GM20431 (cell line): ENCODE measurements around the gene EYS.

Experiments
- in situ Hi-C: fragments of 300-500 bp; cut with MseI, MboI; formaldehyde crosslinking; loops from one replicate; pipeline ENCODE4 v1.15.0; 2020; ENCODE audit warnings: low sequenced_read_pairs; ENCODE audit not compliant: unreplicated experiment

Gene EYS

DNA sequence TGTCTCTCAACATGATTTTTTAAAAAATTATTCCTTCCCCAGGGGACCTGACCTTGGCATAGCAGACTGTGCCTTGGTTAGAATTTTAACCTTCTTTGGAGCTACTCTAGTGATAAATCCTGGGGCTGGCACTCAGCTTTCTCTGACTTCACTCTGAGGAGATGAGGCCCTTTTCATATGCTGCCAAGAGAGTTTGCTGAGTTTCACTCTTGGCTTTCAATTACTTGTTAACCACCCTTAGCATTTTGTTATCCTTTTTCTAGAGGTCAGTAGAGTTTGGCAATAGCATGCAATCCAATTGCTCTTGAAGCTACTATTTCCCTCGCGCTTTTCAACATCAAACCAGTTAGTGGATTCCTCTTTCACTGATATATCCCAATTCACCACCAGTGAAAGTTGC, 920.3 kb downstream of the EYS start:
- in situ Hi-C loops = no loop called here

DNA sequence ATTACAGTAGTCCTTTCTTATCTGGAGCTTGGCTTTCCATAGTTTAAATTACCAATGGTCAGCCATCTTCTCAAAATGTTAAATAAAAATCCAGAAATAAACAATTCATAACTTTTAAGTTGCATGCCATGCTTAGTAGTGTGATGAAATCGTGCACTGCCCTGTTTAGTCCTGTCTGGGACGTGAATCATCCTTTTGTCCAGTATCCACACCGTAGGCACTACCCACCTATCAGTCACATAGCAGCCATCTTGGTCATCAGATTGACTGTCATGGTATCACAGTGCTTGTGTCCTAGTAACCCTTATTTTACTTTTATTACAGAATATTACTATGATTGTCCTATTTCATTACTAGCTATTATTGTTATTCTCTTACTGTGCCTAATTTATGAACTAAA, 924.1 kb downstream of the EYS start:
- in situ Hi-C loops = no loop called here

DNA sequence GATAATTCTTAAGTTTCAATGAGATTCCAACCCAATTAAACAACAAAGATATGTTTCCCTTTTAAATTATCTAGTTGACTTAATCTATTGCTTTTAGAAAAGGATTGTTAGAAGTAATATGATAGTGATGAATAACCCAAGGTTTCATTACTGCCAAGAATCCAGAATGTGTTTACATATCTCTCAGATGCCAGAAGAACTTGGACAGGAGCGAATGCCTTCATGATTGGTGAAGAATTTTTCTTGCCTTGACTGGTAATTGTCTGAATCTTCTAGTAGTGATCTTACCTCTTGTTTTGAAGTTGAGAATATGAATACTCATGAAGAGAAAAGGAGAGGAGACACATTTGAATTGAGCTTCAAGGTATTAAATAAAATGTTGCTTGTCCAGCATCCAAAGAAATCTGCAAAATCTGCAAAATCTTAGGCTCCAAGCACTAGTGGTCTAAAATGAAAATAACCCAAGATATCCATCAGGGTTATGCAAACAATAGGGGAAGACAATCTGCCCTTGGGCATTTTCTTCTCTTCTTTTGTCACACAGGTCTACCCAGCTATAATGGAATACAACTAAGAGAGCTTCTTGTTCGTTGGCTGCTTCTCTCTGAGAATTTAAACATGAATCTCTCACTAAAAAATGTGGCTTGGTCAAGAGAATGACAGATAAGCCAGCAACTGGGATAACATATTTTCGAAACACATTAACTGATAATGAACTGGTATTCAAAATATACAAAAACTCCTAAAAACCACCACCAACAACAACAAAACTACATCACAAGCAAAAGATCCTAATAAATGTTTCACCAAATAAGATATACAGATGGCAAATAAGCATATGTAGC, 928.9 kb downstream of the EYS start:
- in situ Hi-C loops = no loop called here

DNA sequence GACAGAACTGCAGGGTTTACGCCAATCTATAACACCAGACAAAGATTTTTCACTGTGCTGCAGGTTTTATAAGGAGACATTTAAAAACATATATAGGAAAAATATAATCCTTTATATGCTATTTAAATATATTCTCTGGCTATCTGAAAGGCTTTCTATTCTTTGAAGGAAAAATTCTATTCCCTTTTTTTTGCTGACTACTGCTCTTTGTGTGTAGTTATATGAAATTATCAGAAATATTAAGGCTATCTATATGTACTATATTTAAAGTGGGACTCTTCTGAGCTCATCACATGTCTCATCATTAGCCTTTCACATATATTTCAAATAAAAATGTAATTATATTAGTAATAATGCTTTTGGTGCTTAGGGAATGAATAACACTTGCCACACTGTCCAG, 930.7 kb downstream of the EYS start:
- in situ Hi-C loops = no loop called here

DNA sequence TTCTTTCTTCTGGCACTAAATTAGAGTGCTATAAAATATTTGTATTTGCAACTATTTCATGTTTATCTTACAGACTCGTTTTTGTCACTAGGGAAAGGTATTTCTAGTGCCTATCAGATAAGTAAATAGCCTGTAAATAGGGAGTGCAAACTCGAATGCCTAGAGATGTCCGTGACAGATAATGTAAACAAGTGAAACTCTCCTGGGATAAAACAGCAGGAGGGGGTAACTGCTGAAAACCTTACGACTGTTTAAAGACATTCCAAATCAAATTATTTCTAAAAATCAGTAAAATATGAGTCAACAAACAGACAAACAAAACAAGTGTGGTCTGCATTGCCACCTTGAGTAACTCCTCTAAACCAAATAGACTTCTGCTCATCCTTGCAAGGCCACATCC, 932.1 kb downstream of the EYS start:
- in situ Hi-C loops = no loop called here

GRCh38 chr6:64750910-64751309, 956.1 kb downstream of the EYS start:
- in situ Hi-C loops = no loop called here

DNA sequence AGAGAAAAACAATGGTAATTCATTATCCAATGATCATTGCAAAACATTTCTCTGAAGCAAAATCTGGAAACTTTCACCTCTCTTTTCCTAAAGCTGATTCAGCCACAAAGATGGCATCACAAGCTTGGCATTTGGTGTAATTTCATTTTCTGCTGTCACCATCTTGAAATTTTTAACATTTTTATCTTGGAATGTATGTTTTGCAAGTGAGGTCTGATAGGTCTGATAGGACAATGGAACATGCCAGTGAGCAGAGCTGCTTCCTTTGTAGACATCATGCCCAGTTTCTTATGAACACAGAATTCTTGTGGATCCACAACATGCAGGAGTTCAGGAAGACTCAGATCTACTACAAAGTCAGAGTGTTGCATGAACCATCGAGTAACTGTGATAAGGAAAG, 969.6 kb downstream of the EYS start:
- in situ Hi-C loops = no loop called here

DNA sequence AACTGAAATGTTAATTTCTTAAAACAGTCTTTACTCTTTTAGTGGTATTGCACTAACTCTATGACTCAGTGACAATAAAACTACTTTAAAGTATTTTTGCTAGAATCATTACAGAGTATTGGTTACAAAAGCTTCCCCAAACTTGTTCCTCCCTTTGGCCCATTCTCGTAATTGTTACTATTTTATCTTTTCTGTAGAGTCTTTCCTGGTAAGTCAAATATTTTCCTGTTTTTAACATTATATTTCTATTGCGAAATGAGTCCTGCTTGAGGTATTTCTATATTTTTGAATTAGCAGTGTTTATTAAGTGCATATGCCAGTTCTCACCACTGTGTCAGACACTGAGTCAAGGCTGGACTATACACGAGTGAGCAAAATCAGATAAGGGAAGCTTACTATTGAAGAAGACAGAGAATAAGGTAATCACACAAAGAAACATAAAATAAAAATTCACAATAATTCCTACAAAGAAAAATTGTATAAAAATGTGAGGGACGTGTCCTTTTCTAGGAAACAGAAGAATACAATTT, 970.5 kb downstream of the EYS start:
- in situ Hi-C loops = no loop called here

DNA sequence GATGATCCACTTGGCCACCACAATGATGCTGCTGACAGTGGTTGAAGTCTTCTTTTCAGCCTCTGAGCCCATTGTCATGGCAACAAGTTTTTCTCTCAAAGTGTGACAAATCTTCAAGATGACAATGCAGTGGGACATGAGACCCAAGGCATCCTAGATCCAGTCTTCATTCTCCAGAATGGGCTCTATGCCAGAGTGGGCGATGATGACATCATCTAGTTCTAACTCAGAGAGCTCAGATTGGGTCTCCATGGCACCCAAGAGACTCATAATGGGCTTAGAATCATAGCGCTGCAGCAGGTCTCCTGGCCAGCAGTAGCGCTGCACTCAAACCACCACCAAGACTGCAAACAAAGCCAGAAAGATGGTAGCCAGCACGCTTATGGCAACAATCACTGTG, 973.6 kb downstream of the EYS start:
- in situ Hi-C loops = no loop called here

DNA sequence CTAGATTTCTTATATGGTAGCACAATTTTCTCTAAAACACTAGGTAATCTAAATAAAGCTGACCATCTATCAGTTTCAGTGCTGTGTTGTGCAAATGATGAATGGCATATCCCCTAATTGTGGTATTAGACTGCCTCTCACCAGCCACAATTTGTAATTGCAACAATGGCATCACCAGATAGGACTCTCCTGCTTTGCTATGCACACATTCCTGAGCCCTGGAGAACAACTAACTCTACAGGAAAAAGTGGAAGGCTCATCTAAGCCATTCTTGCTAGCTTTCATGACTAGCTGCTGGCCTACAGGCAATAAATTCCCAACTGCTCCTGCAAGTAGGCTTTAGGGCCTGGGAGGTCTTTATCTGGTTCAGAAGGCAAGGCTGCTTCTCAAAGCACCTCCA, 974.1 kb downstream of the EYS start:
- in situ Hi-C loops = no loop called here

- in situ Hi-C loops = no loop called here
These were observed 977.5 kb downstream of the EYS start for GRCh38 chr6:64729522-64729921.

GRCh38 chr6:64727075-64727474, 980.0 kb downstream of the EYS start:
- in situ Hi-C loops = no loop called here

GRCh38 chr6:64724091-64724490, 982.9 kb downstream of the EYS start:
- in situ Hi-C loops = no loop called here

DNA sequence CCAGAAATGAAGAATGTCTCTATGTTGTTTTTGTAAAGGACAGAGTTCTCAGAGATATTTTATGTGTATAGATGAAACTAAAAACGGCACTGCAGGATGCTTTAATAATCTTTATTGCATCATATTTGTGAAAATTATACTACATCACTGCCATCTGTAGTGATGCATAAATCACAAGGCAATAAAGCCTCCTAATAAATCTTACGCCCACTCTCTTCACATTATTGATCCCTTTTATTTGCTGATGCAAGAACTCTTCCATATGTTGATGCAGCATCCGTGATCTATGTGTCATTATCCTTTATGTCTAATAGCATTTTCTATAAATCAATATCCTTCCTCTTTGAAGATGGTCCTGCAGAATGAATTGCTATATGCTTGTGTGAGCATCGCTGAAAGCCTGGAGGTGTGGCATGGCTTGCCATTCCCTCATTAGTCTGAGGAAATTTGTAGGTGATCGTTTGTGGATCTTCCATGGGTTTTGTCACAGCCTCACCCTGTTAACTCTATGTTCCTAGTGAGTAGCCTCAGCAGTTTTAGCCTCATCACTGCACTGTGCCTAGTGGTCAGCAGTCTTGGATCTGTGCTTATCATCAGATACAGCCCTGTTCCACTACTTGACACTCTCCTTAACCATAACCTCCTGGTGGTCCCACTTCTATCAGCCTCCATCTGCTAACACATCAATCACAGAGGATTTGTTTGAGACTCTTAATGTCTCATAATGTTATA, 983.5 kb downstream of the EYS start:
- in situ Hi-C loops = no loop called here

DNA sequence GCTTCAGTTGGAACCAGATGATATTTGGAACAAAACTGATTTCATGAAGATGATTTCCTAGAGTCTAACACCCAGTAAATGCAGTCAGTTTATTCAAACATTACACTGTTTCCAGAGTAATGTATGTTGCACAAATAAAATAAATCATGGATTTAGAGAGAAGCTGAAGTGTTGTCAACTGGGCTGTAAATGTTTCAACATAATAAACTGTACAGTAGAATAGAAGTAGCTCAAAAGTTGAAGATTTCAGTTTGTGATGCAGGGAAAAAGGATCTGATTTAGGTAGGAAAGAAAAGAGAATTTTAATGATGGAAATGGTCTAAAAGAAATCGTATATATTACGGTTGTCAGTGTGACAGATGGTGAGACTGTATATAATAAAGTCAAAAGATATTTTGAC, 985.2 kb downstream of the EYS start:
- in situ Hi-C loops = no loop called here

- in situ Hi-C loops = no loop called here
These were observed 989.7 kb downstream of the EYS start for GRCh38 chr6:64717281-64717680.

DNA sequence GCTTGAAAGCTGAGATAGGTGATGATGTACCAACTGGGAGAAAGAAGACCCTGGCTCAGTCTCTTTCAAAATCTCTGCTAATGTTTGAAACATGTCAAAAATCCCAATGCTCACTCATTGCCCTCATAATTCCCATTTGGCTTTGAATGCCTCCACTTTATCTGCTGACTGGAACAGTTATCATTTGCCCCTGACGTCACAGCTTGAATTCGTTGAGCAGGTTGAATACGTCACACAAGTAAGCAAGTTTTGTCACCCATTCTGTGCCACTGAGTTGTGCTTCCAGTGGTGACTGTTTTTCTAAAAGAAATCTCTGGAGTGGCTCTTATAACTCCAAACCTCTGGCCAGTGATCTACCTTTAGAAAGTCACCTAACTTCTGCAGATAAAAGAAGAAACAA, 991.4 kb downstream of the EYS start:
- in situ Hi-C loops = no loop called here

DNA sequence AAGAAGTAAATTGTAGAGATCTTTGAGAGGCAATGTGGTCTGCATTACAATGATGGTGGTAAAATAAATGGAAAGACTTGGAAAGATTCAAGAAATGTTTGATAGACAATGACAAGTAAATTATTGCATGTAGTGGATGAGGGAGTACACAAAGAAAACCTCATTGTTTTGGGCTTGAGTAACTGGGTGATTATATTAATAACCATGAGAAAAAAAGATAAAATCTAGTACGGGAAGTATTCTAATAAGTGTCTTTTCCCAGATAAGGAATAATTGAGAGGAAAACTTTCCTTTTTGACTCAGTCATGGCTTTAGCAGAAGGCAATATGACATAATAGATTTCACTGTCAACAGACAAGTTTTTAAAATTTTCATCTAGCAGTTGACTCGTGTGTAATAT, 993.0 kb downstream of the EYS start:
- in situ Hi-C loops = no loop called here

- in situ Hi-C loops = no loop called here
These were observed 993.9 kb downstream of the EYS start for GRCh38 chr6:64713175-64713574.

GRCh38 chr6:64712606-64713005, 994.4 kb downstream of the EYS start:
- in situ Hi-C loops = no loop called here

GRCh38 chr6:64703922-64704321, 1003.1 kb downstream of the EYS start:
- in situ Hi-C loops = no loop called here
